GM21723 (cell line): ENCODE data around the gene CST11.
"Not testable (repeated sequence)": the region's sequence is repeated elsewhere in the genome, so short reads cannot be mapped to it uniquely, and the experiment has no call there.

Experiments used
- ATAC-seq: cut with Tn5 transposase; IDR thresholded peaks from one replicate; pipeline ENCODE4 v1.9.1; 2021; ENCODE audit warnings: mild to moderate bottlenecking, moderate library complexity; ENCODE audit not compliant: unreplicated experiment

CST11 gene

GRCh38 chr20:23452776-23453175, at the start of gene CST11:
Gene CST11, minus strand, starts transcription at chr20:23452876. Its CDS starts 65 bp downstream, at chr20:23452811.
- no peak for ATAC-seq

- ATAC-seq: no peak
These were observed 49.2 kb upstream of the CST11 start for GRCh38 chr20:23501926-23502325.

GRCh38 chr20:23497536-23497935, 44.9 kb upstream of the CST11 start:
- no peak for ATAC-seq

GRCh38 chr20:23493172-23493772, 40.6 kb upstream of the CST11 start:
- no peak for ATAC-seq

GRCh38 chr20:23492292-23492691, 39.6 kb upstream of the CST11 start:
- no peak for ATAC-seq

- ATAC-seq: no peak
These were observed 38.1 kb upstream of the CST11 start, which contains the start of gene CST8 for GRCh38 chr20:23490817-23491216. Gene CST8, plus strand, starts transcription at chr20:23491117. Its CDS starts 551 bp downstream, at chr20:23491668.

- ATAC-seq: no peak
These were observed 36.3 kb upstream of the CST11 start for GRCh38 chr20:23488996-23489395.

GRCh38 chr20:23488470-23488869, 35.8 kb upstream of the CST11 start:
- ATAC-seq: no peak

- ATAC-seq: no peak
These were observed 31.4 kb upstream of the CST11 start for GRCh38 chr20:23484081-23484480.

- ATAC-seq: no peak
These were observed 29.5 kb upstream of the CST11 start for GRCh38 chr20:23482138-23482537.

- ATAC-seq: no peak
These were observed 26.4 kb upstream of the CST11 start for GRCh38 chr20:23479043-23479442.

- ATAC-seq: no peak
These were observed 24.5 kb upstream of the CST11 start for GRCh38 chr20:23477223-23477622.

GRCh38 chr20:23476015-23476754, 23.5 kb upstream of the CST11 start:
- ATAC-seq: no peak

- ATAC-seq: no peak
These were observed 22.7 kb upstream of the CST11 start for GRCh38 chr20:23475395-23475794.

- not testable (repeated sequence) for ATAC-seq
These were observed 20.6 kb upstream of the CST11 start for GRCh38 chr20:23473293-23473692.

GRCh38 chr20:23472306-23472705, 19.6 kb upstream of the CST11 start:
- ATAC-seq: not testable (repeated sequence)

- ATAC-seq: not testable (repeated sequence)
These were observed 14.3 kb upstream of the CST11 start for GRCh38 chr20:23466961-23467360.

- no peak for ATAC-seq
These were observed 8.5 kb upstream of the CST11 start for GRCh38 chr20:23461180-23461579.

GRCh38 chr20:23459461-23460150, 6.9 kb upstream of the CST11 start:
- ATAC-seq: no peak

GRCh38 chr20:23456873-23457272, 4.2 kb upstream of the CST11 start:
- ATAC-seq: no peak

- ATAC-seq: no peak
These were observed 3.7 kb upstream of the CST11 start for GRCh38 chr20:23456409-23456808.

GRCh38 chr20:23455639-23456038, 3.0 kb upstream of the CST11 start:
- ATAC-seq: no peak
